GM19463 (cell line): ENCODE measurements around the gene ELOVL6.
"Not testable (repeated sequence)": the region's sequence is repeated elsewhere in the genome, so short reads cannot be mapped to it uniquely, and the experiment has no call there.

Experiments
- ATAC-seq: cut with Tn5 transposase; IDR thresholded peaks from one replicate; pipeline ENCODE4 v1.9.1; 2021; ENCODE audit warnings: mild to moderate bottlenecking, moderate library complexity; ENCODE audit not compliant: unreplicated experiment

The ELOVL6 gene

GRCh38 chr4:110198435-110199416 is at the start of gene ELOVL6:
TSS of gene ELOVL6 (minus strand) at chr4:110198615. CDS start at chr4:110198335, 280 bp downstream.
- no peak for ATAC-seq

- ATAC-seq = no peak
Measured at GRCh38 chr4:110248100-110248499, 49.7 kb upstream of the ELOVL6 start.

- ATAC-seq = no peak
Measured at GRCh38 chr4:110247591-110247990, 49.2 kb upstream of the ELOVL6 start.

GRCh38 chr4:110245577-110245976 is 47.2 kb upstream of the ELOVL6 start:
- ATAC-seq = no peak

- ATAC-seq = no peak
Measured at GRCh38 chr4:110236324-110236723, 37.9 kb upstream of the ELOVL6 start.

GRCh38 chr4:110233581-110233980 is 35.2 kb upstream of the ELOVL6 start:
- ATAC-seq = not testable (repeated sequence)

- no peak for ATAC-seq
Measured at GRCh38 chr4:110231869-110232268, 33.5 kb upstream of the ELOVL6 start.

GRCh38 chr4:110229266-110229665 is 30.9 kb upstream of the ELOVL6 start:
- no peak for ATAC-seq

- ATAC-seq = no peak
Measured at GRCh38 chr4:110224812-110225211, 26.4 kb upstream of the ELOVL6 start.

- ATAC-seq = no peak
Measured at GRCh38 chr4:110224142-110224541, 25.7 kb upstream of the ELOVL6 start.

GRCh38 chr4:110218935-110219334 is 20.5 kb upstream of the ELOVL6 start:
- ATAC-seq = not testable (repeated sequence)

- not testable (repeated sequence) for ATAC-seq
Measured at GRCh38 chr4:110217181-110217580, 18.8 kb upstream of the ELOVL6 start.

- ATAC-seq = no peak
Measured at GRCh38 chr4:110216129-110216528, 17.7 kb upstream of the ELOVL6 start.

GRCh38 chr4:110211770-110212061 is 13.3 kb upstream of the ELOVL6 start:
- no peak for ATAC-seq

GRCh38 chr4:110211007-110211769 is 12.8 kb upstream of the ELOVL6 start:
- peak; percentile 79 for ATAC-seq

GRCh38 chr4:110208419-110208818 is 10.0 kb upstream of the ELOVL6 start:
- no peak for ATAC-seq

GRCh38 chr4:110207233-110207632 is 8.8 kb upstream of the ELOVL6 start:
- ATAC-seq = no peak

GRCh38 chr4:110202024-110202423 is 3.6 kb upstream of the ELOVL6 start:
- no peak for ATAC-seq

- no peak for ATAC-seq
Measured at GRCh38 chr4:110201502-110201901, 3.1 kb upstream of the ELOVL6 start.

GRCh38 chr4:110200689-110201088 is 2.3 kb upstream of the ELOVL6 start:
- ATAC-seq = no peak

GRCh38 chr4:110198049-110198434 is 373 bp downstream of the ELOVL6 start:
- ATAC-seq = no peak

GRCh38 chr4:110197529-110198042 is 829 bp downstream of the ELOVL6 start:
- peak; percentile 11 for ATAC-seq
